ENCODE data around the gene SEPTIN1. TPM values are rescaled to one million over a fixed set of nuclear protein-coding genes. Genes with fewer than 3 reads are reported as not detected.

SEPTIN1 gene
- total and polyA plus RNA-seq, 9 donors: 0.46 to 8.2 (median 3.3) TPM

- Histone ChIP-seq H3K36me3 (no peaks in the 10 kb centered on the region), H3K4me1 (ENCODE audit: insufficient read depth) (peaks cover 16% of the 10 kb centered on the region), H3K9me3 (no peaks in the 10 kb centered on the region), H3K4me3 (no peak overlapping the region), H3K27ac (no peak overlapping the region), H3K27me3 (no peaks in the 10 kb centered on the region)
- WGBS, 3 donors: 75 to 77% (median 75%) methylated on average over 3 of the region's 3 CpGs
- no peak for TF ChIP-seq EP300 (IDR thresholded peaks at IDR 0.05)
- no peak for TF ChIP-seq POLR2A (IDR thresholded peaks at IDR 0.05)
- TF ChIP-seq CTCF (IDR thresholded peaks at IDR 0.05): no peak
- no peak for DNase-seq
- intact Hi-C loops (cut with DNase I): no loop called here
These were observed 32.1 kb downstream of the SEPTIN1 start for GRCh38 chr16:30350134-30350871.

GRCh38 chr16:30349675-30350074 is 32.7 kb downstream of the SEPTIN1 start:
- Histone ChIP-seq H3K36me3 (no peaks in the 10 kb centered on the region), H3K27me3 (no peaks in the 10 kb centered on the region), H3K27ac (no peak overlapping the region), H3K4me3 (no peak overlapping the region), H3K4me1 (ENCODE audit: insufficient read depth) (peaks cover 16% of the 10 kb centered on the region), H3K9me3 (no peaks in the 10 kb centered on the region)
- peak in 1 of 5 donors; percentile 24 for DNase-seq
- 79 to 83% (median 79%) methylated on average over 3 of the region's 3 CpGs for WGBS, 3 donors
- TF ChIP-seq CTCF (IDR thresholded peaks at IDR 0.05): no peak
- intact Hi-C loops (cut with DNase I): no loop called here

- DNase-seq: no peak
- Histone ChIP-seq H3K27ac (no peak overlapping the region), H3K27me3 (no peaks in the 10 kb centered on the region), H3K36me3 (no peaks in the 10 kb centered on the region), H3K4me1 (ENCODE audit: insufficient read depth) (peaks cover 13% of the 10 kb centered on the region), H3K9me3 (no peaks in the 10 kb centered on the region), H3K4me3 (no peak overlapping the region)
- TF ChIP-seq EP300 (IDR thresholded peaks at IDR 0.05) (no peak), CTCF (IDR thresholded peaks at IDR 0.05) (no peak), POLR2A (IDR thresholded peaks at IDR 0.05) (no peak)
- WGBS, 3 donors: 88 to 91% (median 89%) methylated on average over 7 of the region's 7 CpGs
- intact Hi-C loops (cut with DNase I): no loop called here
These were observed 33.4 kb downstream of the SEPTIN1 start for GRCh38 chr16:30348929-30349328.

GRCh38 chr16:30348113-30348512 is 34.2 kb downstream of the SEPTIN1 start:
- Histone ChIP-seq H3K27ac (no peak overlapping the region), H3K4me3 (no peak overlapping the region), H3K36me3 (no peaks in the 10 kb centered on the region), H3K4me1 (ENCODE audit: insufficient read depth) (peaks cover 13% of the 10 kb centered on the region), H3K27me3 (no peaks in the 10 kb centered on the region), H3K9me3 (no peaks in the 10 kb centered on the region)
- intact Hi-C loops (cut with DNase I): no loop called here
- no peak for DNase-seq
- WGBS, 3 donors: 91 to 94% (median 92%) methylated on average over 8 of the region's 8 CpGs
- TF ChIP-seq EP300 (IDR thresholded peaks at IDR 0.05): no peak
- no peak for TF ChIP-seq POLR2A (IDR thresholded peaks at IDR 0.05)
- no peak for TF ChIP-seq CTCF (IDR thresholded peaks at IDR 0.05)
